Heart left ventricle (tissue), 16 donors: ENCODE results near the gene PHLDA2. TPM values are rescaled to one million over a fixed set of nuclear protein-coding genes. Genes with fewer than 3 reads are reported as not detected.

ENCODE experiments used
- ATAC-seq, 4 donors: fragments of 200-7000 bp; cut with Tn5 transposase; one replicate each; pipeline ENCODE4 v1.9.1; 2020 to 2022; ENCODE audit warnings: moderate library complexity in 4 of 4, mild to moderate bottlenecking in 3 of 4, moderate number of reproducible peaks in 1 of 4
- DNase-seq, 5 donors: peaks; one replicate each; pipeline ENCODE4 v3.0.0-alpha.2; 2020
- H3K27ac ChIP-seq, 12 donors: fragments of 200-600 bp; sonication (generic) in 4 of 12; one replicate each; pipeline versions ENCODE4 v1.5.0 to v1.8.0; 2016 to 2022; ENCODE audit warnings: mild to moderate bottlenecking in 2 of 12
- H3K27me3 ChIP-seq, 9 donors: fragments of 200-600 bp; sonication (generic) in 2 of 9; one replicate each; pipeline versions ENCODE4 v1.5.1 to v1.8.0; 2016 to 2022; ENCODE audit warnings: mild to moderate bottlenecking in 3 of 9
- H3K36me3 ChIP-seq, 9 donors: fragments of 200-600 bp; sonication (generic) in 2 of 9; one replicate each; pipeline versions ENCODE4 v1.5.0 to v1.8.0; 2018 to 2022; ENCODE audit warnings: mild to moderate bottlenecking in 2 of 9
- H3K4me1 ChIP-seq, 12 donors: fragments of 200-600 bp; sonication (generic) in 4 of 12; one replicate each; pipeline versions ENCODE4 v1.5.0 to v1.8.0; 2016 to 2022; ENCODE audit warnings: mild to moderate bottlenecking in 3 of 12
- H3K4me3 ChIP-seq, 12 donors: fragments of 200-600 bp; sonication (generic) in 4 of 12; one replicate each; pipeline versions ENCODE4 v1.5.0 to v1.8.0; 2017 to 2022; ENCODE audit warnings: mild to moderate bottlenecking in 9 of 12, moderate library complexity in 4 of 12
- H3K9me3 ChIP-seq, 12 donors: fragments of 200-600 bp; sonication (generic) in 4 of 12; one replicate each; pipeline versions ENCODE4 v1.5.0 to v1.8.0; 2016 to 2022; ENCODE audit warnings: mild to moderate bottlenecking in 1 of 12
- POLR2A ChIP-seq, 2 donors: fragments of 450-650 bp; IDR thresholded peaks; one replicate each; pipeline ENCODE4 v1.6.1; 2017; ENCODE audit warnings: antibody characterized with exemption in 2 of 2, mild to moderate bottlenecking in 2 of 2, moderate library complexity in 2 of 2
- WGBS, 4 donors: extraction: QIAGEN DNeasy Blood & Tissue Kit in 2 of 4; methylation state at CpG; one replicate each; pipeline versions ENCODE4 v1.1.5 to v1.1.7; 2013 to 2018; 5-methylcytosine and 5-hydroxymethylcytosine counted together
- intact Hi-C, 10 donors: fragments of 100-400 bp; cut with DNase I; formaldehyde crosslinking; loops; one replicate each; pipeline versions ENCODE4 v1.11.1 to v1.14.2; 2022
- polyA plus RNA-seq, 2 donors: library from polyadenylated mRNA; stranded (reverse); fragments of 200-250 nt; gene quantifications; one replicate each; pipeline ENCODE4 v1.2.3, GENCODE V29; 2013
- total RNA-seq, 9 donors: library from RNA; depleted of rRNA in 2 of 9; stranded (reverse); fragments of >200 nt in 2 of 9; fragmentation: NEBNext Ultra II Directional in 3 of 9; extraction: Animal tissue kit (Norgen Biotek cat#: 25700) in 3 of 9; gene quantifications; one replicate each; pipeline versions ENCODE4 v1.1.0 to v1.2.4, GENCODE V29; 2016 to 2023
- TF ChIP-seq, protein P1 (sequence below), 12 donors: fragments of 200-600 bp; sonication (generic) in 4 of 12; IDR thresholded peaks; one replicate each; pipeline versions ENCODE4 v1.5.0 to v1.8.0; 2018 to 2022; ENCODE audit warnings: antibody characterized with exemption in 12 of 12, mild to moderate bottlenecking in 5 of 12
- donor health status: ischemic (EF 13 %, LVEDD 7.1; RV severe dilation, severe dysfunction).
- donor health status: healthy with polysubstance abuse.
- donor health status: DM: no; HTN: yes; CAD: no.
- donor health status: DM: no; HTN: no; CAD: no.
- donor health status: ischemic (EF 25% LVEDD 6.9; RV normal size, moderate dysfunction).
- donor health status: ischemic (EF 25% LVEDD 5.7; RV mildly dilated, moderate dysfunction).
- donor health status: healthy.
- donor health status: DM: yes; HTN: yes; CAD: no.
- donor health status: ischemic (EF 35%, LVEDD 5.7; RV mildly dilated, moderate dysfunction).
- donor health status: nonischemic (EF 11% LVEDD 7.7; RV severe dilation, severe dysfunction).
- donor health status: DM: yes; HTN: yes; CAD: no.
- donor health status: PGD.
- donor health status: ischemic (EF 29% LVEDD 5.4; RV normal size, mild dysfunction).
- donor health status: nonischemic (EF 23%, LVEDD 6.1; RV moderate dilation, normal function).

The PHLDA2 gene
- total and polyA plus RNA-seq, 11 donors, result 0.40 to 9.2 (median 1.0) TPM; not detected in 2

DNA sequence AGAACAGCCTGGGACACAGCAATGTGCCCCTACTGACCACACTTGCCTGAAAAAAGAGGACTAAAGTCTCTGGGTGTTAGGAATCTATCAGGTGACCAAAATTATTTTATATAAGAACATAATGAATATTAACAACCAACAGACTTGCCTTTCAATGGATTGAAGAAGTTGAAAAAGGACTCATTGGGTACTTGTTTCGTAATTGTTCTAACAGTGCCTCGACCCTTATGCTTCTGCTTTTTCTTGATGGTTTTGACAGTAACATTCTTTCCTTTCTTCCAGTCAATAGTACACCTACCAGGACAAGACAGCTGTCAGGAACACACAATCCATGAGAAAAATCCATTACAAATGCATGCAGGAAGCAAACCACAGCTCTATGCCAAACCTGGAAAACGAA lies 29.0 kb upstream of the PHLDA2 start:
- Histone ChIP-seq H3K27ac (no peak overlapping the region), H3K27me3 (no peaks in the 10 kb centered on the region), H3K4me3 (no peak overlapping the region), H3K9me3 (no peaks in the 10 kb centered on the region), H3K36me3 (peaks cover 0 to 98% (median 85%) of the 10 kb centered on the region in 9 donors), H3K4me1 (peaks cover 0 to 18% (median 2%) of the 10 kb centered on the region in 12 donors)
- DNase-seq (no peak), ATAC-seq (no peak)
- no peak for TF ChIP-seq POLR2A (IDR thresholded peaks at IDR 0.05)
- intact Hi-C loops, result no loop called here
- 82 to 94% (median 86%) methylated on average over 3 of the region's 3 CpGs for WGBS, 4 donors

DNA sequence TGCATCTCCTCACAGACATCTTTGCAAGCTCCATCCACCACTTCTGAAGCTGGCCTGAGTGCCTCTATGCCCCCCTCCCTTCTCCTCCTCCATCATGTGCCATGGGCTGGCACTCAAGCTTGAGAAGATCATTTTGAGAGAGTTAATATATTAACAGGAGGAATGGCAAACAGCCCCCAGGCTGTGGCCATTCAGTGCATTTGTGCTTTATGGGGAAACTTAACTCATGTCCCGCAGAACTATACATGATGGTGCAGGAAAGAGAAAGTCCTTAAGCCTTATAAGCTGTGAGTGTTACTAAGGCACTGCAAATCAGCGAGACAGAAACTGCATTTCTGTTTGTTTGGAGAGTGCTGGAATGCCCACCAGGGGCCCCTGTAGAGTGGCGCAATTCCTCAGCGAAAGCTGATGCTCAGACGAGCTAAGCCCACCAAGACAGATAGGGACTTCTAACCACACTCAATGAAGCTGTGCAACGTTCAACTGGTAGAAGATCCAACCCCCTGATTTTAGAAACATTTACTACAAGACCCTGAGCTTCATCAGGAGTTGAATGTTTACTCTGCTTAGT lies 26.8 kb upstream of the PHLDA2 start:
- 82 to 87% (median 85%) methylated on average over 6 of the region's 6 CpGs for WGBS, 4 donors
- DNase-seq (no peak), ATAC-seq (no peak)
- no peak for TF ChIP-seq POLR2A (IDR thresholded peaks at IDR 0.05)
- TF ChIP-seq, protein P1, sequence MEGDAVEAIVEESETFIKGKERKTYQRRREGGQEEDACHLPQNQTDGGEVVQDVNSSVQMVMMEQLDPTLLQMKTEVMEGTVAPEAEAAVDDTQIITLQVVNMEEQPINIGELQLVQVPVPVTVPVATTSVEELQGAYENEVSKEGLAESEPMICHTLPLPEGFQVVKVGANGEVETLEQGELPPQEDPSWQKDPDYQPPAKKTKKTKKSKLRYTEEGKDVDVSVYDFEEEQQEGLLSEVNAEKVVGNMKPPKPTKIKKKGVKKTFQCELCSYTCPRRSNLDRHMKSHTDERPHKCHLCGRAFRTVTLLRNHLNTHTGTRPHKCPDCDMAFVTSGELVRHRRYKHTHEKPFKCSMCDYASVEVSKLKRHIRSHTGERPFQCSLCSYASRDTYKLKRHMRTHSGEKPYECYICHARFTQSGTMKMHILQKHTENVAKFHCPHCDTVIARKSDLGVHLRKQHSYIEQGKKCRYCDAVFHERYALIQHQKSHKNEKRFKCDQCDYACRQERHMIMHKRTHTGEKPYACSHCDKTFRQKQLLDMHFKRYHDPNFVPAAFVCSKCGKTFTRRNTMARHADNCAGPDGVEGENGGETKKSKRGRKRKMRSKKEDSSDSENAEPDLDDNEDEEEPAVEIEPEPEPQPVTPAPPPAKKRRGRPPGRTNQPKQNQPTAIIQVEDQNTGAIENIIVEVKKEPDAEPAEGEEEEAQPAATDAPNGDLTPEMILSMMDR (IDR thresholded peaks at IDR 0.05), result no peak
- Histone ChIP-seq H3K27ac (no peak overlapping the region), H3K4me3 (no peak overlapping the region), H3K27me3 (no peaks in the 10 kb centered on the region), H3K36me3 (peaks cover 0 to 100% (median 97%) of the 10 kb centered on the region in 9 donors), H3K4me1 (peaks cover 0 to 34% (median 2%) of the 10 kb centered on the region in 12 donors), H3K9me3 (no peaks in the 10 kb centered on the region)
- intact Hi-C loops, result no loop called here

DNA sequence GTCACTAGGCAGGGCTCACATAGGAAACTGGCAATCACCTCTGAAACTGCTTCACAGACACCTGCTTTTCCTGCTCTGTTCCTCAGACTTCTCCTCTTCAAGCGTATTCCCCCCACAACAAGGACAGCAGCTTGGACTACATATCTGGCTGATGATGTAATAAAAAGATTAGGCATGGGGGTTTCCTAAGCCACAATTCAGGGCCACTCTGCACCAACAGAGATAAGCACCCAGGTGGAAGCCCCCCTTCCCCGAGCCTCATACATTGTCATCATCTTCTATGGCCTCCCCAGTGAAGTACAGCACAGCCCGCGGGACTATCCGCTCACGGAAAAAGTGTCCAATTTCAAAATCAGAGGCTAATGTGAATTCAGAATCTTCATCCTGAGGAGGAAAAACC lies 25.0 kb upstream of the PHLDA2 start:
- Histone ChIP-seq H3K9me3 (no peaks in the 10 kb centered on the region), H3K27ac (no peak overlapping the region), H3K27me3 (no peaks in the 10 kb centered on the region), H3K4me3 (no peak overlapping the region), H3K4me1 (peaks cover 0 to 36% (median under 1%) of the 10 kb centered on the region in 12 donors), H3K36me3 (peaks cover 0 to 100% (median 100%) of the 10 kb centered on the region in 9 donors)
- DNase-seq (no peak), ATAC-seq (no peak)
- intact Hi-C loops, result no loop called here
- 80 to 88% (median 84%) methylated on average over 6 of the region's 6 CpGs for WGBS, 4 donors
- TF ChIP-seq POLR2A (IDR thresholded peaks at IDR 0.05), result no peak
- TF ChIP-seq, protein P1 (IDR thresholded peaks at IDR 0.05), result no peak

DNA sequence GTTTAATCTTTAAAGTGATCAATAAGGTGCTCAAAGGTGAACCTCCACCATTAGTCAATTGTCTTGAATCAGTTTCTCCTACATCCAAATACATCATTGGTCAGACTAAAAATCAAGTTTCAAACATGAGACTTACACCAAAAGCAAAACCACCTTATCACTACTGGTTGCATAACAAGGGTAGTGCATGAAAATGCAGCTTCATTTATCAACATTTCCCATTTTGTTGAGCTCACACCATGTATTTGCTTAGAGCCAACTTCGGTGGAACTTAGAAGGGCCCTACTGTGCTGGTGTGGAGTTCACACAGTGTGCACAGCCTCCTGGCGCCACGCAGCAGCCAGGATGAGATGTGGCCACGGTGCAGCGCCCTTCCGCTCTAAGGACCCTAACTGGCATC lies 23.1 kb upstream of the PHLDA2 start:
- H3K27ac ChIP-seq, result no peak overlapping the region
- peaks cover 0 to 100% (median 97%) of the 10 kb centered on the region in 9 donors for H3K36me3 ChIP-seq
- intact Hi-C loops, result no loop called here
- H3K4me1 ChIP-seq, result peaks cover 0 to 25% (median 0%) of the 10 kb centered on the region in 12 donors
- TF ChIP-seq, protein P1 (IDR thresholded peaks at IDR 0.05), result no peak
- TF ChIP-seq POLR2A (IDR thresholded peaks at IDR 0.05), result no peak
- no peaks in the 10 kb centered on the region for H3K9me3 ChIP-seq
- no peak for DNase-seq
- H3K4me3 ChIP-seq, result no peak overlapping the region
- ATAC-seq, result no peak
- 63 to 77% (median 69%) methylated on average over 6 of the region's 6 CpGs for WGBS, 4 donors
- no peaks in the 10 kb centered on the region for H3K27me3 ChIP-seq
